Activated CD8-positive, alpha-beta memory T cell treated with anti-CD3 and anti-CD28 coated beads, Interleukin-2, amount 50 U/mL, for 48 hours (primary cell): Measurements from ENCODE around the gene MLX.

Experiments
- DNase-seq: peaks from one replicate; pipeline ENCODE4 v3.0.0-alpha.2; 2020

MLX gene

GRCh38 chr17:42566883-42567573, at the start of gene MLX:
Gene MLX (plus strand): TSS chr17:42567100. CDS start chr17:42567125, 25 bp downstream.
- peak; percentile 98 for DNase-seq

- peak; percentile 95 for DNase-seq
Measured at GRCh38 chr17:42517516-42517915, 49.4 kb upstream of the MLX start.

- DNase-seq = no peak
Measured at GRCh38 chr17:42518046-42518754, 48.7 kb upstream of the MLX start.

- DNase-seq = no peak
Measured at GRCh38 chr17:42518755-42519545, 48.0 kb upstream of the MLX start.

- no peak for DNase-seq
Measured at GRCh38 chr17:42519546-42520491, 47.1 kb upstream of the MLX start.

GRCh38 chr17:42520540-42520951, 46.4 kb upstream of the MLX start:
- DNase-seq = no peak

GRCh38 chr17:42521036-42521435, 45.9 kb upstream of the MLX start:
- DNase-seq = no peak

GRCh38 chr17:42521666-42522262, 45.1 kb upstream of the MLX start:
- no peak for DNase-seq

- DNase-seq = no peak
Measured at GRCh38 chr17:42522263-42522790, 44.6 kb upstream of the MLX start.

- DNase-seq = no peak
Measured at GRCh38 chr17:42522798-42523278, 44.1 kb upstream of the MLX start.

GRCh38 chr17:42525221-42525620, 41.7 kb upstream of the MLX start:
- no peak for DNase-seq

- no peak for DNase-seq
Measured at GRCh38 chr17:42526031-42526444, 40.9 kb upstream of the MLX start.

- DNase-seq = no peak
Measured at GRCh38 chr17:42527932-42528331, 39.0 kb upstream of the MLX start.

- DNase-seq = no peak
Measured at GRCh38 chr17:42529061-42529460, 37.8 kb upstream of the MLX start.

GRCh38 chr17:42530952-42531454, 35.9 kb upstream of the MLX start:
- DNase-seq = no peak

GRCh38 chr17:42531455-42532354, 35.2 kb upstream of the MLX start:
- DNase-seq = peak; percentile 77

- no peak for DNase-seq
Measured at GRCh38 chr17:42535155-42536047, 31.5 kb upstream of the MLX start.

GRCh38 chr17:42536048-42536371, 30.9 kb upstream of the MLX start, which contains the start of gene NAGLU:
Gene NAGLU (plus strand): TSS chr17:42536241. CDS start chr17:42536273, 32 bp downstream.
- DNase-seq = peak; percentile 93
